Duodenal mucosa (tissue), 2 donors: ENCODE measurements around the gene FAM13A.

Source experiments
- H3K27ac ChIP-seq: one replicate; pipeline ENCODE4 v1.7.0; 2013; ENCODE audit warnings: low read depth, low read length
- H3K27me3 ChIP-seq, 2 donors: one replicate each; pipeline ENCODE4 v1.7.0; 2013; ENCODE audit warnings: low read length in 2 of 2, control low read depth in 1 of 2; ENCODE audit not compliant: insufficient read depth in 2 of 2, control insufficient read depth in 1 of 2
- H3K36me3 ChIP-seq, 2 donors: one replicate each; pipeline ENCODE4 v1.7.0; 2013; ENCODE audit warnings: low read length in 2 of 2, control low read depth in 1 of 2; ENCODE audit not compliant: insufficient read depth in 2 of 2, control insufficient read depth in 1 of 2
- H3K4me1 ChIP-seq, 2 donors: one replicate each; pipeline ENCODE4 v1.7.0; 2013; ENCODE audit warnings: low read length in 2 of 2, control low read depth in 1 of 2; ENCODE audit not compliant: insufficient read depth in 2 of 2, control insufficient read depth in 1 of 2
- H3K4me3 ChIP-seq, 2 donors: one replicate each; pipeline ENCODE4 v1.7.0; 2013; ENCODE audit warnings: low read length in 2 of 2, low read depth in 1 of 2
- H3K9ac ChIP-seq, 2 donors: one replicate each; pipeline ENCODE4 v1.7.0; 2013; ENCODE audit warnings: low read length in 2 of 2, low read depth in 1 of 2
- H3K9me3 ChIP-seq, 2 donors: one replicate each; pipeline ENCODE4 v1.7.0; 2013; ENCODE audit warnings: low read length in 2 of 2, control low read depth in 1 of 2; ENCODE audit not compliant: control insufficient read depth in 1 of 2

Gene FAM13A

DNA sequence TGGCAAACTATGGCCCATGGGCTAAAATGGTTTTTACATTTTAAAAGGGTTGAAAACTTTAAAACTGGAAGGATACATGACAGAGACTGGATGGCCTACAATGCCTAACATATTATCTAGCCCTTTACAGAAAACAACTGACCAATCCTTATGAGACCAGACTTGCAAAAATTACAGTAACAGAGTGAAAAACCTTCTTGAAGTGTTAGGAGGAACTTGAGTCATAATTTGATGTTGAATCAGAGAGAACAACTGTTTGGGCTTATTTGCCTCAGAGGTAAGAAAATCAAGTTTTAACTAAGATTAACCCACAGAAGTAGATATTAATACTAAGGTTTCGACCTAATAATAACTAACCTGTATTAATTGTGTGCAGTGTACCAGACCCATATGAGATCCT lies 347.0 kb downstream of the FAM13A start:
- H3K36me3 ChIP-seq: peaks cover 4 to 35% of the 10 kb centered on the region in 2 donors
- no peaks in the 10 kb centered on the region for H3K4me1 ChIP-seq
- no peaks in the 10 kb centered on the region for H3K9me3 ChIP-seq
- H3K27me3 ChIP-seq: no peaks in the 10 kb centered on the region
- H3K27ac ChIP-seq: no peak overlapping the region
- no peak overlapping the region for H3K4me3 ChIP-seq
- no peak overlapping the region for H3K9ac ChIP-seq

DNA sequence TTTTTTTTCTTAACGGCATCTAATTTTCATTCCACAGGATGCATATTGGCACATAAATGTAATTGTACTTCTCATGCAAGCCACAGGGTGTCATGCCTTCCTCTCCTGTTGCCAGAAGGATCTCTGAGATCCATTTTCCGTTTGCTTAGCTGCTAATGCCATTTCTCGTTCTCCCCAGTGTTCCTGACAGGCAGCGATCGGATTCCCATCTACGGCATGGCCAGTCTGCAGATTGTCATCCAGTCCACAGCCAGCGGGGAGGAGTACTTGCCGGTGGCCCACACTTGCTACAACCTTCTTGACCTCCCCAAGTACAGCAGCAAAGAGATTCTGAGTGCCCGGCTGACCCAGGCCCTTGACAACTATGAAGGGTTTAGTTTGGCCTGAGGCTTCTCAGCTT lies 350.4 kb downstream of the FAM13A start:
- no peaks in the 10 kb centered on the region for H3K4me1 ChIP-seq
- no peak overlapping the region for H3K4me3 ChIP-seq
- H3K36me3 ChIP-seq: peaks cover 9 to 39% of the 10 kb centered on the region in 2 donors
- H3K27me3 ChIP-seq: no peaks in the 10 kb centered on the region
- no peak overlapping the region for H3K27ac ChIP-seq
- H3K9me3 ChIP-seq: no peaks in the 10 kb centered on the region
- H3K9ac ChIP-seq: no peak overlapping the region

DNA sequence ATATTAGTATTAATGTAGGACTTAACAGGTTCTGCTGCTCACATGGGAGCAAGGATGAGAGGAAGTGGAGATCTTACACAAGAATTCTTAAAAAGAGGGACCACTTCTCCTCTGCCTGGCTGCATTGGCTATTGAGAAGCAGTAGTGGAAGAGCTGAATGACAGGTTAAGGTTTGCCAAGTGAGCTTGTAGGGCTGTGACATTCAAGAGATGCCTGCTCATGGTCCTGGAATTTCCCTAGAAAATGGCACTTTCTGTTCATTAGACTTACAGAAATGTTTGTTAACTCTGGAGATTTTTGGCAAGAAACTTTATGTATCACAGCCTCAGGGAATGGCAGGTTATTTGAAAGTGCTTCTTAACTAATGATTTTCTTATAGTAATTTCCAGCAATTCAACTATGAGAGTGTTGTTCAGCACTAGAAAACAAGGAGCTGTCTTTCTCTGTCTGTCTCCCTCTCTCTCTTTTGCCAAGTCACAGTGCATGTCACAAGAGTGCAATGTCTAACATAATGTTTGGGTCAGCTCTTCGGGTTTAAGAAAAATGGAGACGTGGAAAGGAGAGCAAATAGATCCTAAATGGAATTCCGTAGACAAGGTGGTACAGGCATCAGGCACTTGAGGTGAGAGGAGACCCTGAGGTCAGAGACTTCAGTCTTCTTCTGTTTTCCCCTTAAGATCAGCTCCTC lies 351.0 kb downstream of the FAM13A start:
- H3K4me3 ChIP-seq: no peak overlapping the region
- no peaks in the 10 kb centered on the region for H3K4me1 ChIP-seq
- no peaks in the 10 kb centered on the region for H3K27me3 ChIP-seq
- no peak overlapping the region for H3K9ac ChIP-seq
- no peaks in the 10 kb centered on the region for H3K9me3 ChIP-seq
- H3K36me3 ChIP-seq: peaks cover 9 to 38% of the 10 kb centered on the region in 2 donors
- no peak overlapping the region for H3K27ac ChIP-seq

DNA sequence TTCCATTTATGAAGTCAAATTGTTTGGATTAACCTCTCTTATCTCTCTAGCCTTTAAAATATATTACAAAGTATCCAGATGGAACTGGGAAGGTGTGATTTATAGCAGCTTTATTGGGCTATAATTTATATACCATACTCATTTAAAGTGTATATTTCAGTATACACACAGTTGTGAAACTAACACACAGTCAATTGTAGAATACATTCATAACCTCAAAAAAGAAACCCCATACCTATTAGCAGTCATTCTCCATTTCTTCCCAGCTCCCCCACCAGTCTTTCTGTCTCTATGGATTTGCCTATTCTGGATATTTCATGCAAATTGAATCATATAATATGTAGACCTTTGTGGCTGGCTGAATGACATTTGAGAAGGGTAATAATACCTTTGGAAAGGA lies 351.8 kb downstream of the FAM13A start:
- H3K27ac ChIP-seq: no peak overlapping the region
- H3K27me3 ChIP-seq: no peaks in the 10 kb centered on the region
- no peaks in the 10 kb centered on the region for H3K4me1 ChIP-seq
- H3K9ac ChIP-seq: no peak overlapping the region
- H3K4me3 ChIP-seq: no peak overlapping the region
- peaks cover 9 to 32% of the 10 kb centered on the region in 2 donors for H3K36me3 ChIP-seq
- no peaks in the 10 kb centered on the region for H3K9me3 ChIP-seq

DNA sequence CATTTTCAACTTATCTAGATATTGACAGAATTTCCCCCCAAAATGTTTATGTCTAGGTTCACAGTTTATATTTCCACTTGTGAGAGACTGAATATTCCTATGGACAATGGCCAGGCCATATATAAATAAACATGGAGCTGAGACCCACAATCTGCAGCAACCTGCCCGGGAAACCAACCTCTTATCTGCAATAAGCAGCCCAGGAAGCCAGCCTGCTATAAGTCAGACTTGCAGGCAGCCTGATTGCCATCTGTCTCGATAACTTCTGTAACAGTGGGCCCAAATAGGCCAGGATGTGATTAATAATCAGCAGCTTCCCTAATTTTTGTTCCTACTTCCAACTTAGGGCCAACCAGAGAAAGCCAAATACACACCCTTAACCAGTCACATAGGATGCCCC lies 354.2 kb downstream of the FAM13A start:
- H3K4me3 ChIP-seq: no peak overlapping the region
- H3K4me1 ChIP-seq: no peaks in the 10 kb centered on the region
- peaks cover 9 to 32% of the 10 kb centered on the region in 2 donors for H3K36me3 ChIP-seq
- H3K27me3 ChIP-seq: no peaks in the 10 kb centered on the region
- no peaks in the 10 kb centered on the region for H3K9me3 ChIP-seq
- H3K27ac ChIP-seq: no peak overlapping the region
- no peak overlapping the region for H3K9ac ChIP-seq

DNA sequence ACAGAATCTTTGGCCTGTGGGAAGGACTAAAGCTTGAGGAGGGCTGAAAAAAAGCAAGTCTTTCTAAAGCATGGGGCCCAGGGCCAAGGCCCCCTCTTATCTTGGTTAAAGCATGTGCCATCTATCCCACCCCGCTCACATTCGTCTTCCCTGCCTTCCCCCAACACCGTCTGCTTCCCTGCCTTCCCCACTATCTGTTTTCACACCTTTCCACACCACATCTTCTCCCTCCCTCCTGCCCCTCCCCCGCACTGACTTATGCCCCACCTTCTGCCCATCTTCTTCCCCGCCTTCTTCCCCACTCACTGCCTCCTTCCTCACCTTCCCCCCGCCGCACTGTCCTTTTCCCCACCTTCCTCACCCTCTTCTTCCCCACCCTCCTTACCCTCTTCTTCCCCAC lies 358.5 kb downstream of the FAM13A start:
- Histone ChIP-seq H3K9me3 (no peaks in the 10 kb centered on the region), H3K4me1 (peaks cover 2 to 4% of the 10 kb centered on the region in 2 donors), H3K9ac (no peak overlapping the region), H3K36me3 (peaks cover 4 to 5% of the 10 kb centered on the region in 2 donors), H3K4me3 (no peak overlapping the region), H3K27me3 (no peaks in the 10 kb centered on the region), H3K27ac (no peak overlapping the region)

DNA sequence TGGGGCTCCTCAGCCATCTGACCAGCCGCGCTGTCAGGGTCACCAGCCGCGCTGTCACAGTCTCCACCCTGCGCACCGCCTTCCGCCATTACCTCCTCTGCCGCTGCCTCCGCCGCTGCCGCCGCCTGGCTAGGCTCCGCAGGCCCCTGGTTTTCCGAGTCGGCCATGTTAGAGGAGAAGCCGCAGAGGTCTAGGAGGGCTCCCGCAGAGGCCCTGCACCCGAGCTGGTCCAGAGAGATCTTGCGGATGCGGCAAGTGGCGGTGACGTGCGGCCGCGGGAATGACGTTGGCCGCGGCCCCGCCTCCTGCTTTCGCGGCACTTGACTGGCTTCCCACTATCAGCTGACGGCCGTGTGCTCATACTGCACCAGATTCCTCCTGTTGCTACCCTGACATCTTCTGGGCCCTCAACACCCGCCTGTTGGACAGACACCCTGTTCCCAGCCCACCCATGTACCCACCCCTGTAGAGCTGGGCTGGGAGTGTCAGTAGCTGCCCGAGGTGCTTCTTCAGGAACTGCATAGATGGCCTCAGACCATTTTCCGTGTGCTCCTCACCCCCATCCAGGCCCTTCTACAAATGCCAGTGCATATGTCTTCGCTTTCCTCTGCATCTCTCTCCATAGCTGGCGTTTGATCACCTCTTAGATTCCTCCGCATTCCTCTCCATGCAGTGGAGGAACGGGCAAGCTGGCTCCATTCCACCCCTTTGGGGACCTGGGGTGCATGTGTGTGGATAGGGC lies 359.2 kb downstream of the FAM13A start, which contains the start of gene NAP1L5:
Gene NAP1L5 (minus strand): TSS at position 242 of the 742 bp plus-strand sequence. CDS start 75 bp downstream, at position 167.
- Histone ChIP-seq H3K4me3 (peak within 1 kb of the TSS; percentile 72 to 77), H3K36me3 (peaks cover 4 to 5% of the 10 kb centered on the region in 2 donors), H3K27ac (no peak within 1 kb of the TSS), H3K9me3 (no peaks in the 10 kb centered on the region), H3K9ac (peak within 1 kb of the TSS; percentile 54 to 69), H3K27me3 (no peaks in the 10 kb centered on the region), H3K4me1 (peaks cover 2 to 4% of the 10 kb centered on the region in 2 donors)

DNA sequence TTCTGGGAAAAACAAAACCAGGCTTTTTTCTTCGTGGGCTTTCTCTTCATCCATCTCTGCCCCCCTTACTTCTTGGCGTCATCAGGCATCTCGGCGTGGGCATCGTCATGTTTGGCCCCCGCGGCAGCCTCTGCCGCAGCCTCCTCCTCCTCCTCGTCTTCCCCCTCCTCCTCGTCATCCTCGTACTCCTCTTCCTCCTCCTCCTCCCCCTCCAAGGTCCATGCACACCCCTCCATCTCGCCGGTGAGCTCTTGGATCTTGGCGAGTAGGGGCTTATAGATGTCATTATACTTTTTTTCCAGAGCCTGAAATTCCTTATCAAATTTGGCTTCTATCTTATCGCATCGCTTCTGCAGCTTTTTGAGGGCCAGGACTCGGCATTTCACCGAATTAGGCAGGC lies 359.8 kb downstream of the FAM13A start:
- H3K9ac ChIP-seq: peak overlapping the region; percentile 54 to 69
- no peaks in the 10 kb centered on the region for H3K9me3 ChIP-seq
- peak overlapping the region; percentile 72 to 77 for H3K4me3 ChIP-seq
- peaks cover 2 to 4% of the 10 kb centered on the region in 2 donors for H3K4me1 ChIP-seq
- H3K27ac ChIP-seq: no peak overlapping the region
- peaks cover 1 to 9% of the 10 kb centered on the region in 2 donors for H3K36me3 ChIP-seq
- no peaks in the 10 kb centered on the region for H3K27me3 ChIP-seq

DNA sequence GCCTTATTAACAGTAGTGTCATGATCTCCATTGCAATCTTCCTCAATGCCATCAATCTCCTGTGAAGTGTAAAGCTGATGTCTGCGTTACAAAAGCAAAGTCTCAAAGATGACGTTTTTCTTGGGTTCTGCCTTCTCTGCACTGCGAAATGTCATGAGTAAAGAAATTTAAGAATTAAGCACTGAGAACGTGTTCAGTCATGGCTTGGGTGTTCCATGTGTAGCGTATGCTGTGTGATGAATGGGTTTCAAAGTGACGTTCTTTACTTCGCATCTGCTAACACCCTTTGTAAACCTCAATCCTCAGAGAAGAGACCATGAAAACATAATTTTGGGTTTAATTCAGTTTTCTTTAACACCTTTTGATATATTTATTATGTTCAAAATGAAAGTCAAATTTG lies 360.4 kb downstream of the FAM13A start:
- no peaks in the 10 kb centered on the region for H3K27me3 ChIP-seq
- H3K27ac ChIP-seq: no peak overlapping the region
- peak overlapping the region in 1 of 2 donors; percentile 77 for H3K4me3 ChIP-seq
- H3K4me1 ChIP-seq: peaks cover 2 to 6% of the 10 kb centered on the region in 2 donors
- peaks cover 0 to 9% of the 10 kb centered on the region in 2 donors for H3K36me3 ChIP-seq
- peak overlapping the region in 1 of 2 donors; percentile 69 for H3K9ac ChIP-seq
- H3K9me3 ChIP-seq: no peaks in the 10 kb centered on the region

DNA sequence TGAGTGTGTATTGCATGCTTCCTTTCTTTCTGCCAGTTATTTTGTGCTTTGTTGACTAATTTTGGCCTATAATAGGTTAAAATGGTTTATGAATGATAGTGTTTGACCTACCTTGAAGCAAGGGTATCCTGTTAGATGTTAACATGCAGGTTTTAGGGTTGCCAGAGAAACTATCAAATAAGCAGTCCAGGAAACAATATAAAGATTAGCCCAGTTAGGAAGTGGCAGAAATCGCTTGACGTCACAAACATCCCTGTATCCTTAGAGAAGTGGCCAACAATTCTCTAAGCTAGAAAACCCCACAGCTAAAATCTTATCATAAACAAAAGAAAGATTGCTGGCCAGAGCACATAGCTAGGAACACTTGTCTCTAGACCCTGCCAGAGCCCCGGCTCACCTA lies 363.2 kb downstream of the FAM13A start:
- Histone ChIP-seq H3K4me1 (peaks cover 2 to 6% of the 10 kb centered on the region in 2 donors), H3K9ac (no peak overlapping the region), H3K27me3 (no peaks in the 10 kb centered on the region), H3K4me3 (no peak overlapping the region), H3K27ac (no peak overlapping the region), H3K9me3 (no peaks in the 10 kb centered on the region), H3K36me3 (peaks cover 7 to 23% of the 10 kb centered on the region in 2 donors)
